SW 1271 (cell line): ENCODE results near the gene RASL11B.

Experiments
- DNase-seq, 2 experiments: peaks; one replicate each; lab custom pipeline; 2025; lab: John Stamatoyannopoulos, UW

The RASL11B gene

GRCh38 chr4:52915730-52916300, 53.7 kb downstream of the RASL11B start:
- no peak for DNase-seq
